ENCODE results near the gene PPP1CC. TPM values are rescaled to one million over a fixed set of nuclear protein-coding genes. Genes with fewer than 3 reads are reported as not detected.

Gene PPP1CC
- total and polyA plus RNA-seq, 2 donors (not counting 3 experiments of a cell fraction or from before 2014, with no cell fraction given): 67.1 to 139 TPM

DNA sequence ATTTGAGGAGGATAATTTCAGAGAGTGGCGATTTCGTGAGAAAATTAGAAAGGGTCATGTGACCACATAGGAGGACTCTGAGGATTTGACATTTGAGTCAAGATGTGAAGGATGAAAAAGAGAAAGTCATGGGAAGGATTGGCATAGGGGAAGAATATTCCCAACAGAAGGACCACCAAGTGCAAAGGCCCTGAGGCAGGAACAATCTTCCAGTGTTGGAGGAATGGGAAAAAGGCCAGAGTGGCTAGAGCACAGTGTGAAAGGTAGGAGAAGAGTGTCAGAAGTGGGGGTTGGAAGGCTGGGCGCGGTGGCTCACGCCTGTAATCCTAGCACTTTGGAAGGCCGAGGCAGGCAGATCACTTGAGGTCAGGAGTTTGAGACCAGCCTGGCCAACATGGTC is 3.9 kb upstream of the PPP1CC start:
- no TSS peak for BruUV-seq (replicated peaks)
- TF ChIP-seq POLR2A (IDR thresholded peaks at IDR 0.05; ENCODE audit: low read depth, low read length) (no peak), MYC (IDR thresholded peaks at IDR 0.05; ENCODE audit: low read depth, low read length) (no peak), EZH2 (IDR thresholded peaks at IDR 0.05; ENCODE audit: borderline replicate concordance, low read depth, low read length, severe bottlenecking) (no peak), FOS (IDR thresholded peaks at IDR 0.05; ENCODE audit: borderline replicate concordance, insufficient read depth, low read length) (no peak), POLR2AphosphoS5 (IDR thresholded peaks at IDR 0.05; ENCODE audit: insufficient read depth, low read depth, low read length) (no peak), GATA2 (IDR thresholded peaks at IDR 0.05; ENCODE audit: insufficient read depth, insufficient read length, low read depth, low read length) (no peak), JUN (IDR thresholded peaks at IDR 0.05; ENCODE audit: borderline replicate concordance, insufficient read depth, insufficient read length, low read depth) (no peak)
- TF ChIP-seq, protein P1, sequence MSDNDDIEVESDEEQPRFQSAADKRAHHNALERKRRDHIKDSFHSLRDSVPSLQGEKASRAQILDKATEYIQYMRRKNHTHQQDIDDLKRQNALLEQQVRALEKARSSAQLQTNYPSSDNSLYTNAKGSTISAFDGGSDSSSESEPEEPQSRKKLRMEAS (IDR thresholded peaks at IDR 0.05; ENCODE audit: insufficient read depth, insufficient read length): no peak
- TF ChIP-seq, protein P2, sequence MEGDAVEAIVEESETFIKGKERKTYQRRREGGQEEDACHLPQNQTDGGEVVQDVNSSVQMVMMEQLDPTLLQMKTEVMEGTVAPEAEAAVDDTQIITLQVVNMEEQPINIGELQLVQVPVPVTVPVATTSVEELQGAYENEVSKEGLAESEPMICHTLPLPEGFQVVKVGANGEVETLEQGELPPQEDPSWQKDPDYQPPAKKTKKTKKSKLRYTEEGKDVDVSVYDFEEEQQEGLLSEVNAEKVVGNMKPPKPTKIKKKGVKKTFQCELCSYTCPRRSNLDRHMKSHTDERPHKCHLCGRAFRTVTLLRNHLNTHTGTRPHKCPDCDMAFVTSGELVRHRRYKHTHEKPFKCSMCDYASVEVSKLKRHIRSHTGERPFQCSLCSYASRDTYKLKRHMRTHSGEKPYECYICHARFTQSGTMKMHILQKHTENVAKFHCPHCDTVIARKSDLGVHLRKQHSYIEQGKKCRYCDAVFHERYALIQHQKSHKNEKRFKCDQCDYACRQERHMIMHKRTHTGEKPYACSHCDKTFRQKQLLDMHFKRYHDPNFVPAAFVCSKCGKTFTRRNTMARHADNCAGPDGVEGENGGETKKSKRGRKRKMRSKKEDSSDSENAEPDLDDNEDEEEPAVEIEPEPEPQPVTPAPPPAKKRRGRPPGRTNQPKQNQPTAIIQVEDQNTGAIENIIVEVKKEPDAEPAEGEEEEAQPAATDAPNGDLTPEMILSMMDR (IDR thresholded peaks at IDR 0.05; ENCODE audit: extremely low read depth in 1 of 2, insufficient read depth in 1 of 2, low read depth in 1 of 2, low read length in 2 of 2): no peak
- Histone ChIP-seq H3K36me3 (ENCODE audit: control insufficient read depth in 2 of 2, extremely low read depth in 1 of 2, insufficient read depth in 2 of 2, low read length in 2 of 2) (no peaks in the 10 kb centered on the region), H3K27me3 (ENCODE audit: control insufficient read depth in 2 of 2, insufficient read depth in 2 of 2, low read length in 2 of 2) (peaks cover 0 to 2% of the 10 kb centered on the region in 2 experiments), H3K4me2 (ENCODE audit: insufficient read depth, low read length) (no peak overlapping the region), H2AFZ (ENCODE audit: low read depth, low read length) (no peak overlapping the region), H3K27ac (ENCODE audit: insufficient read depth, low read depth, low read length) (no peak overlapping the region), H3K4me3 (replicated peaks in 1 of 3; ENCODE audit: insufficient read depth in 1 of 3, low read depth in 1 of 3, low read length in 3 of 3) (no peak overlapping the region), H3K9me1 (replicated peaks; ENCODE audit: control insufficient read depth, extremely low read depth, insufficient read depth, low read length) (no peaks in the 10 kb centered on the region), H3K79me2 (ENCODE audit: control insufficient read depth, insufficient read depth, low read length) (peaks cover 11% of the 10 kb centered on the region), H4K20me1 (replicated peaks; ENCODE audit: control insufficient read depth, extremely low read depth, insufficient read depth, low read length) (peaks cover 3% of the 10 kb centered on the region), H3K9me3 (replicated peaks; ENCODE audit: control insufficient read depth, insufficient read depth, low read length) (no peaks in the 10 kb centered on the region), H3K9ac (replicated peaks; ENCODE audit: extremely low read depth, insufficient read depth, low read length) (no peak overlapping the region), H3K4me1 (ENCODE audit: control insufficient read depth, extremely low read depth, insufficient read depth, low read length) (peaks cover 19% of the 10 kb centered on the region)
- intact Hi-C loops (cut with micrococcal nuclease) (no loop called here), dilution Hi-C loops (cut with MboI; ENCODE audit: extremely low pct_ligation_motif_present, low sequenced_read_pairs) (no loop called here)
- FAIRE-seq (no peak), DNase-seq (ENCODE audit: low read depth, low spot score) (no peak)
- CTCF ChIA-PET: no interaction called here
- POLR2A ChIA-PET: no interaction called here

All from endothelial cell of umbilical vein (primary cell).